Measurements from ENCODE around the gene SLC24A5. TPM values are rescaled to one million over a fixed set of nuclear protein-coding genes. Genes with fewer than 3 reads are reported as not detected.

The SLC24A5 gene
- total RNA-seq, 1 experiment from 2014 or later = not detected

DNA sequence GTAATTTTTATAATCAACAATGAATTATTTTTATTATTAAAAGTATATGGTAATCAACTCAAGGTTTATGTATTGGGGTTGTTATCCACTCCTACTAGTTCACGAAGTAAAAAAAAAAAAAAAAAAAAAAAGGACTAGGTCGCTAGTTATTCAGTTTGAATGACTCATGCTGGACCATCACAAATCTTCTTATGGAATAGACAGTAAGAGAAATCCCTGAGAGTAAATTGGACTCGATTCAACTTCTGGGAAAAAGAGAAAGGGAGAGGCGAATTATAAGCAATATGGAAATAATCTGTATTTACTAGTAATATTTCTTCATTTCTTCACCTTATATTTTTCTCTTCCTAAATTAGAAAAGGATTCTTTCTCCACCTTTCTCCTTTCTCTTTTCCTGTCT is 55.3 kb downstream of the SLC24A5 start:
- no peak overlapping the region for H2BK5ac ChIP-seq (ENCODE audit: insufficient read length, low read length)
- no peaks in the 10 kb centered on the region for H4K20me1 ChIP-seq (ENCODE audit: control insufficient read depth, insufficient read depth, insufficient read length)
- H3T11ph ChIP-seq (ENCODE audit: low read length) = no peak overlapping the region
- H4K5ac ChIP-seq (ENCODE audit: insufficient read length, low read depth, low read length) = no peak overlapping the region
- Mint-ChIP-seq H3K4me1 (peaks cover 70 to 71% of the 10 kb centered on the region in 2 experiments), H3K36me3 (ENCODE audit: insufficient read depth in 1 of 3, low read depth in 3 of 3) (peaks cover 0 to 5% (median 0%) of the 10 kb centered on the region in 3 experiments; a peak in 4 of 7 replicates), H3K9me3 (no peaks in the 10 kb centered on the region), H3K27me3 (ENCODE audit: low read depth) (no peaks in the 10 kb centered on the region), H3K4me3 (peak overlapping the region; percentile 59 to 90; a peak in 3 of 5 replicates), H3K27ac (no peak overlapping the region)
- TF ChIP-seq CTCF (conservative IDR thresholded peaks at IDR 0.05) = no peak
- no peak overlapping the region for H2BK12ac ChIP-seq (ENCODE audit: insufficient read length, low read depth, low read length)
- H2BK120ac ChIP-seq (ENCODE audit: low read depth, low read length, poor library complexity, severe bottlenecking) = no peak overlapping the region
- no peaks in the 10 kb centered on the region for H3K9me3 ChIP-seq (ENCODE audit: control insufficient read depth, low read depth, low read length)
- no peak overlapping the region for H3K4ac ChIP-seq (ENCODE audit: low read depth, low read length)
- DNase-seq = no peak
- H2BK20ac ChIP-seq (ENCODE audit: low read depth, low read length, poor library complexity, severe bottlenecking) = no peak overlapping the region
- no peak overlapping the region for H4K91ac ChIP-seq (ENCODE audit: insufficient read length, low read depth, low read length)
- no peak overlapping the region for H2AK5ac ChIP-seq (ENCODE audit: insufficient read length, low read length)
- no peak overlapping the region for H2BK15ac ChIP-seq (ENCODE audit: low read depth, low read length)
- H3K18ac ChIP-seq (ENCODE audit: insufficient read length, low read depth, low read length) = no peak overlapping the region
- H4K8ac ChIP-seq (replicated peaks; ENCODE audit: insufficient read length, low read depth, low read length) = no peak overlapping the region
- no peaks in the 10 kb centered on the region for H3K23me2 ChIP-seq (ENCODE audit: insufficient read length, low read depth, low read length, poor library complexity, severe bottlenecking)
- no peaks in the 10 kb centered on the region for H3K27me3 ChIP-seq (ENCODE audit: insufficient read depth, low read length)
- no peak overlapping the region for H3K23ac ChIP-seq (ENCODE audit: insufficient read length, low read depth, low read length)
- WGBS (ENCODE audit: extremely low coverage, insufficient read length, low lambda C conversion rate) = no CpG with 5 or more reads among the region's 4 CpGs
- no peak overlapping the region for H3K4me2 ChIP-seq (ENCODE audit: insufficient read depth, insufficient read length, low read length)
- H3K79me2 ChIP-seq (ENCODE audit: insufficient read depth, low read length) = peaks cover 30% of the 10 kb centered on the region; the same call in 1 of the 2 replicates
- no peak overlapping the region for H2AFZ ChIP-seq (ENCODE audit: low read length)
- no peak overlapping the region for H3K56ac ChIP-seq (ENCODE audit: insufficient read length, low read depth, low read length)
- no peaks in the 10 kb centered on the region for H3K79me1 ChIP-seq (ENCODE audit: insufficient read depth, low read depth, low read length, poor library complexity, severe bottlenecking)
- no peak overlapping the region for H3K9ac ChIP-seq (ENCODE audit: extremely low read depth, insufficient read length, low read length)
- no peak overlapping the region for H3K27ac ChIP-seq (ENCODE audit: insufficient read length, low read depth, low read length)
- no peak overlapping the region for H3K14ac ChIP-seq (ENCODE audit: insufficient read depth, low read length)
- peaks cover 2% of the 10 kb centered on the region; the same call in 1 of the 2 replicates for H3K4me1 ChIP-seq (ENCODE audit: insufficient read depth, low read length)
